T-helper 22 cell (primary cell): Measurements from ENCODE around the gene METAP2.
"Not testable (repeated sequence)": the region's sequence is repeated elsewhere in the genome, so short reads cannot be mapped to it uniquely, and the experiment has no call there.

Source experiments
- DNase-seq: peaks from one replicate; pipeline ENCODE4 v3.0.0-alpha.2; 2020; ENCODE audit warnings: low read depth

Gene METAP2

GRCh38 chr12:95463050-95463449 lies 10.9 kb upstream of the METAP2 start:
- no peak for DNase-seq

DNA sequence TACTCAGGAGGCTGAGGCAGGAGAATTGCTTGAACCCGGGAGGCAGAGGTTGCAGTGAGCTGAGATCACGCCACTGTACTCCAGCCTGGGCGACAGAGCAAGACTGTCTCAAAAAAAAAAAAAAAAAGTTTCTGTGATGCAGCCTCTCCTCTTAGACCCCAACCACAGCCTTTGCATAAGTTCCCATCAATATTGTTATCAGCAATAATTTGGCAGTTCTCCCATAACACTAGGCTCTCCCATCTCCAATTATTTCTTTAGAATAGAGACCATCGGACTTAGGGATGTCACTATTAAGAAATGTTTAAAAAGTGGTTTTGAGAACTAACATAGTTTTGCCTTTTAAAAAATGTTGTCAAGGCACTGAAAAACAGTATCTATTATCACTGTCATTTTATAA lies 10.2 kb upstream of the METAP2 start:
- DNase-seq: not testable (repeated sequence)

DNA sequence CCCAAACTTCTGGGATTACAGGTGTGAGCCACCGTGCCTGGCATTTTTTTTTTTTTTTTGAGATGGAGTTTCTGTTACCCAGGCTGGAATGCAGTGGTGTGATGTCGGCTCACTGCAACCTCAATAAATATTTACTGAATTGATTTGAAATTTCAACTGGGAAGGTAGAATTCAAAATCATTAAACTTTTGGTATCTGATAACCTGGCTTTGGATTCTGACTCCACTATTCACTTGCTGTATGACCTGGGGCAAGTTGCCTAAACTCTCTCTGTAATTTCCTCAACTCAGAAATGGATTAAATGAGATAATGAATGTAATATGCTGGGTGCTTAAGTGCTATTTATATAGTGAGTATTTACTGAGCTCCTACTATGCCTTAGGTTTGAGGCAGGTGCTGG lies 8.7 kb upstream of the METAP2 start:
- DNase-seq: no peak

DNA sequence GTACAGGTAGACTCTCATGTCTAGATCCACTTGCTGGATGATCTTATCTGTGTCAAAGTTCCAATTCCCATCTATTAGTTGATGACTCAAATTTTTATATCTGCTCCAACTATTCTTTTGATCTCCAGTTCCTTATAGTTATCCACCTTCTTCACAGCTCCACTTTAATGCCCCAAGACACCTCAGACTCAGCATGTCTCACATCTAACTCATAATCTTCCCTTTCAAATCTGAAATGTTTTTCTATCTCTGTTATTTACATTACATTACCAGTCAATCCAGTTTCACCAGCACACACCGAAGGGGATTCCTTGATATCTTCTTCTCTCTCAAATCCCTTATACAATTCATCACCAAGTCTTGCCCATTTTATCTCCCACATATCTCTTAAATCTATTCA lies 3.7 kb upstream of the METAP2 start:
- DNase-seq: no peak

GRCh38 chr12:95473231-95473883 lies 595 bp upstream of the METAP2 start:
- DNase-seq: no peak

DNA sequence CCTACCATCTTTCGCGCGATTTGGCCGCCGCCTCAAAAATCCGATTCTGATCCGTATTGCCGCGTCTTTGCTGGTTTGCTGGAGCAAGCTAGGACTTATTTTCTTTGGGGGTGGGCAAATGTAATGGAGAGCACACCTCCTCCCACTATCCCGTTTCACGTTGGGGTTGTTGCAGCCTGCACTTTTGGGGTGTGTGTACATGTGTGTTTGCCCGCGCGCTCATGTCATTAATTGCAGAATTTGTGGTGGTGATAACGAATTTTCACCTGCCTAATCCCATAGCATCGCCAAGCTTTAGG lies 657 bp downstream of the METAP2 start:
- DNase-seq: no peak

- no peak for DNase-seq
These were observed 6.3 kb downstream of the METAP2 start for GRCh38 chr12:95480230-95480629.

- no peak for DNase-seq
These were observed 7.1 kb downstream of the METAP2 start for GRCh38 chr12:95481072-95481471.

DNA sequence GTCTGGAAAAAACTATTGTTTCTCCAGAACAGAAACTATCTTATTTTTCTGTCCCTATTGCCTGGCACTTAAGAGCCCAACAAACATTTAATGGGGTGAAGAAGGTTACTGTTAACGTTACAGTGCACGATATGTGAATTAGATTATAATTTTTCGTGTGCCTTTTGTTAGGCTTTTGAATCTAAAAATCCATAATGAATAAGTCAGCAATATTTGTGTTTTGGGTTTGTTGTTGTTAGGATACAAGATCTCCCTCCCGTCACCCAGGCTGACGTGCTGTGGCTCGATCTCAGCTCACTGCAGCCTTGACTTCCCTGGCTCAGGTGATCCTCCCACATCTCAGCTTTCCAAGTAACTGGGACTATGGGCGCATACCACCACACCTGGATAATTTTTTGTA lies 7.9 kb downstream of the METAP2 start:
- DNase-seq: no peak

DNA sequence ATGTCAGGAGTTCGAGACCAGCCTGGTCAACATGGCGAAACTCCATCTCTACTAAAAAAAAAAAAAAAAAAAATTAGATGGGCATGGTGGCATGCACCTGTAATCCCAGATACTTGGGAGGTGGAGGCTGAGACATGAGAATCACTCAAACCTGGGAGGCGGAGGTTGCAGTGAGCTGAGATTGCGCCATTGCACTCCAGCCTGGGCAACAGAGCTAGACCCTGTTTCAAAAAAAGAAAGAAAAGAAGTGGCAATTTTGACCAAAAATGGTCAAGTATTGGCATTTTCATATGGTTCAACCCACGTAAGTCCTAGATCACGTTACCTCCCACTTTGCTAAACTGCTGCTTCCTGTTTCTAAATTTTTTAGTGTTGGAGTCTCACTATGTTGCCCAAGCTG lies 8.6 kb downstream of the METAP2 start:
- DNase-seq: not testable (repeated sequence)

GRCh38 chr12:95484524-95484923 lies 10.6 kb downstream of the METAP2 start:
- DNase-seq: no peak

- no peak for DNase-seq
These were observed 13.1 kb downstream of the METAP2 start for GRCh38 chr12:95487024-95487423.

GRCh38 chr12:95492462-95492861 lies 18.5 kb downstream of the METAP2 start:
- no peak for DNase-seq

GRCh38 chr12:95494888-95495287 lies 20.9 kb downstream of the METAP2 start:
- DNase-seq: no peak

- no peak for DNase-seq
These were observed 21.5 kb downstream of the METAP2 start for GRCh38 chr12:95495433-95495832.

- no peak for DNase-seq
These were observed 23.1 kb downstream of the METAP2 start for GRCh38 chr12:95497031-95497430.

- no peak for DNase-seq
These were observed 25.0 kb downstream of the METAP2 start for GRCh38 chr12:95498968-95499367.

GRCh38 chr12:95499772-95500171 lies 25.8 kb downstream of the METAP2 start:
- no peak for DNase-seq

- DNase-seq: no peak
These were observed 30.2 kb downstream of the METAP2 start for GRCh38 chr12:95504140-95504539.

DNA sequence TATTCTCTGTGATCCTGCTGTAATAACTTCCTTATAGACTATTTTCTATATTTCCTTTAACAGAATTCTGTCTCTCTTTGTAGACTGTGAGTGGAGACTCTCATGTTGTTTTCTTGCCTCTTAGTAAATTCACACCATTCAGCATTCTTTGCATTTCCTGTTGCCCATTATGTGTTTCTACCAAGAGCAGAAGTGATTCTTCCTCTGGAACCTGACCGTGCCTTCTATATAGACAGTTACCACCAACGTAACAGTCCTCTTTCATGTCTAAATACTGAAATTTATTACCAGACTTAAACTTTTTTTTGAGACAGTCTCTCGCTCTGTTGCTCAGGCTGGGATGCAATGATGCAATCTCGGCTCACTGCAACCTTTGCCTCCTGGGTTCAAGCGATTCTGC lies 31.1 kb downstream of the METAP2 start:
- no peak for DNase-seq

- DNase-seq: no peak
These were observed 33.0 kb downstream of the METAP2 start for GRCh38 chr12:95506707-95507523.

DNA sequence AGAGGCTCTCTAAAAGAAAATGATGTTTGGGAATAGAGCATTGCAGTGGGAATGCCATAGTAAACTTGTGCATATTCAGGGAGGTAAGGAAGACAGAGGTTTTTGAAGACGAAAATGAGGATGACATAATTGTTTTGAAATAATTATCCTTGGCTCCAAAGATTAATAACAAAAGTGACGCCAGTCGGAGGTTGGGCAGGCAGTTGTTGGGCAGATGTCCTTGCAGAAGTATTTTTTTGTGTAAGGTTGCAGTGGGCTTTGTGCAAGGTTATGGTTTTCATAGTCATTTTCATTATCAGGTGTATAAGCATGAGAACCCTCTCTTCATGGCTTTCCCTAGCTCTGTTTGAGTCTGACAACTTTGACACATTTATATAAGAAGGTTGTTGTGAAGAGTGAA lies 35.3 kb downstream of the METAP2 start:
- no peak for DNase-seq

DNA sequence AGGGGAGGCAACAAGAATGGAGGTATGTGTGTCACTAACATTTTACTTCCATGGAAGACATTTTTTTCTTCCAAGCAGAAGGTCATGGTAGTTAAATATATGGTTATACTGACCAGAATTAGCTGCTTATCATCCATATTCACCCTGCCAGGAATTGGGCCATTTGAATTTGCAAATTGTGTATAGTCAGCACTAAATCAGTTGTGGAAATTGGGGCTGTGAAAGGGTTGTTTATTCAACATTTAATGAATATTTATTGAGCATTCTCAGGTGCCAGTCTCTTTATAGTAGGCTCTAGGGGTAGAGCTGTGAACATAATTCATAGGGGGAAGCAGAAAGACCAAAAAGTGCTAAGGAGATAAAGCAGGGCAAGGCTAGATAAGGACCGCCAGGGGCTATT lies 38.0 kb downstream of the METAP2 start:
- no peak for DNase-seq

DNA sequence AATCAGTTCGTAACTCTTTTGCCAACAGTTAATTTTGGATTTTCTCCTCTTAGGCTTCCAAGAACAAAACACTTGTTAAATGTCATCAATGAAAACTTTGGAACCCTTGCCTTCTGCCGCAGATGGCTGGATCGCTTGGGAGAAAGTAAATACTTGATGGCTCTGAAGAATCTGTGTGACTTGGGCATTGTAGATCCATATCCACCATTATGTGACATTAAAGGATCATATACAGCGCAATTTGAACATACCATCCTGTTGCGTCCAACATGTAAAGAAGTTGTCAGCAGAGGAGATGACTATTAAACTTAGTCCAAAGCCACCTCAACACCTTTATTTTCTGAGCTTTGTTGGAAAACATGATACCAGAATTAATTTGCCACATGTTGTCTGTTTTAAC lies 39.6 kb downstream of the METAP2 start:
- no peak for DNase-seq
